ENCODE data around the gene P2RY2.

P2RY2 gene

GRCh38 chr11:73209892-73210291, 8.2 kb upstream of the P2RY2 start:
- DNase-seq, result no peak

GRCh38 chr11:73210916-73211667, 7.0 kb upstream of the P2RY2 start:
- no peak for DNase-seq

GRCh38 chr11:73213196-73214143, 4.6 kb upstream of the P2RY2 start:
- DNase-seq, result no peak

GRCh38 chr11:73215191-73216134, 2.6 kb upstream of the P2RY2 start:
- no peak for DNase-seq

- no peak for DNase-seq
These were observed 1.6 kb upstream of the P2RY2 start for GRCh38 chr11:73216465-73216864.

- DNase-seq, result no peak
These were observed 811 bp upstream of the P2RY2 start for GRCh38 chr11:73217131-73217809.

- DNase-seq, result no peak
These were observed 323 bp upstream of the P2RY2 start for GRCh38 chr11:73217810-73218105.

GRCh38 chr11:73218830-73219215, 742 bp downstream of the P2RY2 start:
- no peak for DNase-seq

GRCh38 chr11:73219396-73220285, 1.6 kb downstream of the P2RY2 start:
- no peak for DNase-seq

GRCh38 chr11:73221451-73221850, 3.4 kb downstream of the P2RY2 start:
- DNase-seq, result no peak

GRCh38 chr11:73221996-73222395, 3.9 kb downstream of the P2RY2 start:
- DNase-seq, result no peak

- DNase-seq, result no peak
These were observed 6.1 kb downstream of the P2RY2 start for GRCh38 chr11:73223998-73224730.

GRCh38 chr11:73225001-73225686, 7.1 kb downstream of the P2RY2 start:
- no peak for DNase-seq

- no peak for DNase-seq
These were observed 7.8 kb downstream of the P2RY2 start for GRCh38 chr11:73225851-73226250.

- no peak for DNase-seq
These were observed 8.4 kb downstream of the P2RY2 start for GRCh38 chr11:73226297-73227006.

GRCh38 chr11:73227571-73228211, 9.6 kb downstream of the P2RY2 start:
- DNase-seq, result no peak

- no peak for DNase-seq
These were observed 10.4 kb downstream of the P2RY2 start for GRCh38 chr11:73228268-73229134.
